ENCODE results near the gene GPC1. TPM values are rescaled to one million over a fixed set of nuclear protein-coding genes. Genes with fewer than 3 reads are reported as not detected.

GPC1 gene
- total RNA-seq, 1 donor from 2014 or later = 177 TPM

DNA sequence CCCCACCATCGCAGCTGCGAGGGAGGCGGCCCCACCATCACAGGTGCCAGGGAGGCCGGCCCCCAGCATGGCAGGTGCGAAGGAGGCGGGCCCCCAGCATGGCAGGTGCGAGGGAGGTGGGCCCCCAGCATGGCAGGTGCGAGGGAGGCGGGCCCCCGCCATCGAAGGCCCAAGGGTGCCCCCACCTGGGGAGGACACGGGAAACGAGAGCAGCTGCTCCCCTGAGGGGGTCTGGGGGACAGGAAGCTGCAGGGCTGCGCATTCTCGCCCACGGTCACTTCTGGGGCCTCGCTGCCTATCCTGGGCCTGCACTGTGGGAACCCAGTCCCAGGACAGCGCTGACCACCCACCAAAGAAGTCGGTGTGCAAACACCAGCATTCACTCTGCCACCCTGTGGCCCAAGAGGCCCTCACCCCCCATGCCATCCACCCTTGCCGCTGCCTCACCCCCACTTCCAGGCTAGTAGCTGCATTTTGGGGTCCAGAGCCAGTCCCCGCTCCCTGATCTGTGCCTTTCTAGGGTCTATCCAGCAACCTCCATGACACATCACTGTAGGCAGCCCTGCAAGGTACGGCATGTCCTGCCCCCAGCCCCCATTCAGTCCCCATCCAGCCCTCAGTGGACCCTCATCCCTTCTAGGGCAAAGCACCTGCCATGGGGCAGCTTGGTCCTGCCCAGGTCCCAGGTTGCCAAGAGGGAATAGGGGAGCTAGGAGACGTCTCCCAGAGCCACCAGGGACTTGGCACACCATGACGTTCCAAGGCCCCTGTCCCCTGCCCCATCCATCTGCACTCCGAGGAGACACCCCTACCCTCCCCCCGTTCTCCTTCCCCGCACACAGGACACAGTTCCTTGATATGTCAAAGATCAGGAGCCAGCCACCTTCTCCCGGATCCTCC, 24.0 kb upstream of the GPC1 start:
- ATAC-seq (no peak), DNase-seq (peak; percentile 15)
- intact Hi-C loops (cut with micrococcal nuclease) = no loop called here

DNA sequence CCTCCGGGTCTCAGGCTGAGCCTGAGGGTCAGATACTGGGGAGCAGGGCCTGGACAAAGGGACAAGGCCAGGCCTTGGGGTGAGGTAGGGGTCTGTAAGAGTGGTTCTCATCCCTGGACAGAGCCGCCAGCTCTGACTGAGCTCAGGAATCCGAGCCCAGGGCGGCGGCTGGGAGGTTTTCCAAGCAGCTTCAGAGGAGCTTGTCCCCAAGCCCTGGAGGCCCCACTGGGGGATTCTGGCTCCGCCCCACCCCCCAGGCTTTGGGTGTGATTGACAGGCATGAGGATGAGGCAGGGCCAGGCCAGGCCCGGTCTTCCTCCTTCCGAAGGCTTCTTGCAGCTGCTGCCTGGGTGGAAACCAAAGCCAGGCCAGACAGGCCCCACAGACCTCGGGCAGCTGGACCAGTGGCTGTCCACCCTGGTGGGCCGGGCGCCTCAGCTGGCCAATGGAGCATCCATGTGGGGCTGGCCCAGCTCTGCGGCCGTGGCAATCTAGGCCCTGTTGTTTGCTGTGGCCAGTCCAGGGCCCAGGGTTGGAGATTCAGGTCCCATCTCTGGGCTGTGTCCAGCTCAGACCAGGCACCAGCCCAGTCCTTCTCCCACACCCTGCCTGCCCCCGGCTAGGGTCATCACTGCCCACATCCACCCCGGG, 23.1 kb upstream of the GPC1 start:
- ATAC-seq = no peak
- peak; percentile 34 for DNase-seq
- intact Hi-C loops (cut with micrococcal nuclease) = no loop called here

DNA sequence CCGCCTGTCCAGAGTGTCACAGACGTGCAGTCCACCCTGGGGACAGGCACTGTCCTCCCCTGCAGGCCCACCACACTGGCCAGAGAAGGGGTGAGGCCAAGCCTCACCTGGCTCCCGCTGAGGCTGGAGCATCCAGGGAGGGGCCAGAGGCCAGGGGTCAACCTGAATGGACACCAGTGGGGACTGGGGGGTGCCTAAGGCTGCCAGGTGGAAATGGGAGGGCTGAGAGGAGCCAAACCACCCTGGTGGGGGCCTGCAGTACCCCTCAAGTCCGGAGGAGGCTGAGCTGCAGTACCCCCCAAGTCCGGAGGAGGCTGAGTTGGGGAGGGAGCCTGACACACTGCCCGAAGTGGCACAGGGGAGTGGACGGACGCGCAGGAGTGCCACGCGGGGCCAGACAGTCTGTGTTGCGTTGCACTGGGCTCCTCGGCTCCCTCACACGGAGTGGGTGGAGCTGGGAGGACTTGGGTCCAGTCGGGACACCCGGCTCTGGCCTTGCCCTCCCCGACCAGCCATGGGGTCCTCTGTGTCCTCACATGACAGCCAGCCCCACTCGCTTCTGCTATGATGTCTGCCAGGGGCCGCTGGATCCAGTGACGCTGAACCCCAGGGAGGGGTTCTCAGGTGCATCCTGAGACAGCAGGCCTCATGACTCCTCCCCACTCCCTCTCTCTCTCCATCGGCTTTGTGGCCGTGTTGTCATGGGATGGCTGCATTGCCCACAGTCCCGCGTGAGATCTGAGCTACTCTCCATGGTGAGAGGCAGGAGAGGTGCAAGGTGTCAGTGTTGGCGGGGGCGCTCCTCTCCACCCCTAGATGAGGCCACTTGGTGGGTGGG, 22.3 kb upstream of the GPC1 start:
- ATAC-seq (no peak), DNase-seq (peak; percentile 23)
- intact Hi-C loops (cut with micrococcal nuclease) = no loop called here

DNA sequence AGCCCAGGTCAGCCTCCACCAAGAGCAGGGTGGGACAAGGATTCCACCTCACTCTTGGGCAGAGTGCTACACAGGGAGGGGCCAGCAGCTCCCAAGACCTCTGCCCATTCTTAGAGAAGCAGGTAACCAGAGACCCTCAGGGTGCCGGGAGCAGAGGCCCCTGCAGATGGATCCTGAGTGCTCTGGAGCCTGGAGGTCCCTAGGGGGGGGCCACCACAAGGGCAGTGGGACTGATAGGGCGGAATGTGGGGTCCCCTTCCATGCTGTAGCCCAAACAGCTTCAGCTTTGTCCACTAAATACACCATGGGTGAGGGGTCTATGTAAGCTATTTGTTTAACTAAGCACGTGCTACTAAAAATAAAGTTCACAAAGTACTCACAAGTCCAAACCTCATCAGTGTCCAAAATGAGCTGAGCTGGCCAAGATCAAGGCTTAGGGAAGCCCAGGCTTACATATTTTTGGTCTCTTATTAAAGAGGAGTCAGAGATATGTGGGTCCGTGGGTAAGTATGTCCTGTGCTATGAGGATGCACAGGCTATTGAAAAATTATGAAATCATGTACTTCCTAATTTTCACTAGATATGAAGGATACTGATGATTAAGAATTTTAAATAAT, 21.5 kb upstream of the GPC1 start:
- DNase-seq (peak; percentile 3), ATAC-seq (no peak)
- intact Hi-C loops (cut with micrococcal nuclease) = no loop called here

DNA sequence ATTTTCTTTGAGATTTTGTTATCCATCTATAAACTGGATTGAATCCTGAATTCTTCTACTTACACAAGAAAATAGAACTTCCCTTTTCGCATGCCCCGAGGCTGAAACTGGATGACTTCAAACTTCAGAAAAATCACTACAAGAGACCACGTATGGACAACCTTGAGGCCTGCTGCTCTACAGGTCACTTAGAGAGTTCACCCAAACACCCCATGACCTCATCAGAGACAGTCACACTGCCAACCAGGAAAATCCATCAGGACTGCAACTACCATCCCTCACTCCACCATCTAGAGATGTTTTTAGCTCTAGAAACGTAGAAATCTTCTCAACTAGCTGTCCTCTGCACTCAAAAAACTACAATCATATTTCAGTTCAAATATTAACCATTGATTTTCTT, 18.6 kb upstream of the GPC1 start:
- intact Hi-C loops (cut with micrococcal nuclease) = no loop called here
- DNase-seq = no peak
- no peak for ATAC-seq

DNA sequence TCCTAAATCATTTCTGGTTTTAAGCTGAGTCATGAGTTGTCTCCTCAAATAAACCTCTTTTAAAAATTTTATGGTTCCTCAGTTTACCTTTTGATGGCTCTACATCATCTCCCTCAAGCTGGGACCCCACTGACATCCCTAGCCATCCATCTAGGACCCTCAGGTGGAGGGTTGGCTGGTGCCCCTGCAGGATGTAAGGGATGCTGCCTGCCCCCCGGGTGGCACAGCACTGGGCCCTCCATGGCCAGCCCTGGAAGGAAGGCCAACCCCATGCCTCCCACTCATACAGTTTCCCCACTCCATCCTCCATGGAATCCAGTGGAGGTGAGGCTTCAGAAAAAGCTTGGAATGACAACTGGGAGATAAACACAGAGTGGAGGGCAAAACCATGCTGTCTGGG, 17.2 kb upstream of the GPC1 start:
- ATAC-seq (no peak), DNase-seq (peak; percentile 9)
- intact Hi-C loops (cut with micrococcal nuclease) = no loop called here

- peak; percentile 21 for DNase-seq
- intact Hi-C loops (cut with micrococcal nuclease) = no loop called here
- ATAC-seq = no peak
Measured at GRCh38 chr2:240419271-240419670, 16.2 kb upstream of the GPC1 start.

- intact Hi-C loops (cut with micrococcal nuclease) = no loop called here
- ATAC-seq = no peak
- DNase-seq = no peak
Measured at GRCh38 chr2:240419723-240420122, 15.7 kb upstream of the GPC1 start.

DNA sequence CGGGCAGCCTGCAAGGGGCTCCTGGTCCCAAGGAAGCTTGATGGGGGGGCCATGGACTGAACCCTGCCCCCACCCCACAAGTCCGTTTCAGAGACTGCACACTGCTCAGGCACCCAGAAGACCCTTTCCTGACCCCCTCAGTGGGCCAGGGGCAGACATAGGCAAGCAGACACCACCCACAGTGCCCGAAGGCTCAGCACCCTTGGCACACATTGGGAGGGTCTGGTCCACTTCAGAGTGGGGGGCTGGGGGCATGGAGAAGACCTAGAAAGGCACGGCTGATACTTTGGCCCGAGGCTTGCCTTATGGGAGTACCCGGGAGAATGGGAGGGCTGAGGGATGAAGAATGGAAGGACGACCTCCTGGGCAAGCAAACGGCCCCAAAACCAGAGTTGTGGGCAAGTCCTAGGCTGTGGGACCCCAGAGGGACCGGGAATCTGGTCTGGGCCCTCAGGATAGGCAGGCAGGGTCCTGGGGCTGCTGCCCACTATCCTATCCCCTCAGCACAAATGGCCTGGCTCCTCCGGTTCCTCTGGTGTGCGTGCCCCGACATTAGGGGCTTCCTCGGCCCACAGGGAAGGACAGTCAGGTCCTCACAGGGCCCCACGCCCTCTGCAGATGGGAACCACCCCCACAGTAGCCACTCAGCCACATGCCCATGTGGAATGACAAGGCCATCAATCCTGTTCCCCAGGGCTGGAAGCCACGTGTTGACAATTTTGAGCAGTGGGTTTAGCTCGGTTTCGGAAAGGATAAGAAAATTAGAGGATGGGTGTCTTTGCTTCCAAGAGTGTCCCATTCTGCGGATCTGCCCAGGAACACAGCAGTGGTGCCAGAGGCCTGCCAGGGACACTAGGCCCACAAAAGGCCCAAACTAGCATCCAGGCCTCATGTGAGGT, 15.0 kb upstream of the GPC1 start:
- DNase-seq = peak; percentile 8
- no peak for ATAC-seq
- intact Hi-C loops (cut with micrococcal nuclease) = no loop called here

DNA sequence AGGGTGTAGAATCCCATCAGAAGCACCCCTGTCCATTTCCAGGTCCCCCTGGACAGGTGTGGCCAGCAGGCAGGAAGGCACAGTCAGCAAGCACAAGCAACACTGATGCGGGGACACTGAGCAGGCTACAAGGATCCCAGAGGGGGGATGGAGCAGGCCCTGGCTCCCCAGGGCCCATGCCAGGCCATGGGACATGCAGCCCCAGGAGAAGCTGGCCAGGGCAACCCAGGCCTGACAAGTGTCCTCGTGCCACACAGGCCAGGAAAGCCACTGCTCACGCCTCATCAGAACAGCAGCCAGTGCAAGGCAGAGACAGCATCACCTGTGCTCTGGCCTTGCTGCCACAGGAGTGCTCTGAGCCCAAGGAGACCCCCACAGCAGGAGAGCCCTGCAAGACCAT, 14.1 kb upstream of the GPC1 start:
- ATAC-seq = no peak
- DNase-seq = peak; percentile 13
- intact Hi-C loops (cut with micrococcal nuclease) = no loop called here

GRCh38 chr2:240422658-240423329, 12.7 kb upstream of the GPC1 start:
- DNase-seq (no peak), ATAC-seq (no peak)
- intact Hi-C loops (cut with micrococcal nuclease) = no loop called here

- ATAC-seq (no peak), DNase-seq (peak; percentile 12)
- intact Hi-C loops (cut with micrococcal nuclease) = no loop called here
Measured at GRCh38 chr2:240423788-240424191, 11.7 kb upstream of the GPC1 start.

DNA sequence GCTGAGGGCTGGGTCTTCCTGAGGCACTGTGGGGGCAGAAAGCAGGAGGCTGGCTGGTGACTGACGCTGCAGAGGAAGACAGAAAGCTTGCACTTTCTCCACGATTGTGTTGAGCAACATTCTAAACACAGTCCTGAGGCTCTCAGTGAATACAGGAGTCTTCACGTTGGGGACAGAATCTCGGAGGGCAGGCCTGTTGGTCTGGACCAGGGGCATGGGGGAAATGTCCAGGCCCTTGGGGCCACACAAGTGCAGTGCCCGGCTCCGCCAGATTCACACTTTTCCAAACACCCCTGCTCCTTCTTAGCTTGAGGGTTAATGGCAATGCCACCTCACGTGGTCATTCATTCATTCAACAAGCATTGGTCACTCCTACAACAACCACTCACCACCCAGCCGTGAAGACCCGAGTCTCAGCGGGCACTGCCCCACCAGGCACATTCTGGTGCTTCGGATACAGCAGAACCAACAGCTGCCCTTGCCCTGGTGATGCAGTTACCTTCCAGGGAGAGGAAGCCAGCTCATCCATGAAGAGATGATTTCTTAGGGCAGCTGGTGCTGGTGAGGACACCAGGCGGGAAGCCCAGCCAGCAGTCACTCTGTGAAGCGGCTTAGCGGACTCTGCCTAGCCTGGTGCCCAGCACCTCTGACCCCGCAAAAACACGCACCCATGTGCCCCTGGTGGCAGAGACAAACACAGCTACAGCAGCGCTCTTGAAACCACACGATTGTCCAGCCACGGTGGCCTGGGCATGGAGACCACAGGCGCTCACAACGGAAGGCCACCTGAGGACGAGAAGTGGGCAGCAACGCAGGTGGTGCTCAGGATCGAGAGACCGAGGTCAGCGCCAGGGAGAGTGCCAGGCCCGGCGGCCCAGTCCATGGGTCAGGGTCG, 10.9 kb upstream of the GPC1 start:
- intact Hi-C loops (cut with micrococcal nuclease) = no loop called here
- DNase-seq (peak; percentile 23), ATAC-seq (no peak)

DNA sequence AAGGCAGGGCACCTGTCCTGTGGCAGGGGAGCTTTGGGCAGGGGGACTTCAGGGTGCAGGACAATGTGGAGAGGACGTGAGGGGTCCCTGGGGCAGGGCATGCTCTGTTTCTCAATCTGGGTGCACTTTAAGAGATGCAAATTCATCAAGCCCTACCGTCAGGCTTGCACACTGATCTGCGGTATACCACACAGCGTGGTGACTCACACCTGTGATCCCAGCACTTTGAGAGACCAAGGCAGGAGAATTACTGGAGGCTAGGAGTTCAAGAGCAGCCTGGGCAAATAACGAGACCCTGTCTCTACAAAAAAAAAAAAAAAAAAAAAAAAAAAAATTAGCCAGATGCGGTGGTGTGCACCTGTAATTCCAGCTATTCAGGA, 10.2 kb upstream of the GPC1 start:
- DNase-seq = no peak
- ATAC-seq = no peak
- intact Hi-C loops (cut with micrococcal nuclease) = no loop called here

GRCh38 chr2:240425697-240426096, 9.8 kb upstream of the GPC1 start:
- intact Hi-C loops (cut with micrococcal nuclease) = no loop called here
- no peak for DNase-seq

DNA sequence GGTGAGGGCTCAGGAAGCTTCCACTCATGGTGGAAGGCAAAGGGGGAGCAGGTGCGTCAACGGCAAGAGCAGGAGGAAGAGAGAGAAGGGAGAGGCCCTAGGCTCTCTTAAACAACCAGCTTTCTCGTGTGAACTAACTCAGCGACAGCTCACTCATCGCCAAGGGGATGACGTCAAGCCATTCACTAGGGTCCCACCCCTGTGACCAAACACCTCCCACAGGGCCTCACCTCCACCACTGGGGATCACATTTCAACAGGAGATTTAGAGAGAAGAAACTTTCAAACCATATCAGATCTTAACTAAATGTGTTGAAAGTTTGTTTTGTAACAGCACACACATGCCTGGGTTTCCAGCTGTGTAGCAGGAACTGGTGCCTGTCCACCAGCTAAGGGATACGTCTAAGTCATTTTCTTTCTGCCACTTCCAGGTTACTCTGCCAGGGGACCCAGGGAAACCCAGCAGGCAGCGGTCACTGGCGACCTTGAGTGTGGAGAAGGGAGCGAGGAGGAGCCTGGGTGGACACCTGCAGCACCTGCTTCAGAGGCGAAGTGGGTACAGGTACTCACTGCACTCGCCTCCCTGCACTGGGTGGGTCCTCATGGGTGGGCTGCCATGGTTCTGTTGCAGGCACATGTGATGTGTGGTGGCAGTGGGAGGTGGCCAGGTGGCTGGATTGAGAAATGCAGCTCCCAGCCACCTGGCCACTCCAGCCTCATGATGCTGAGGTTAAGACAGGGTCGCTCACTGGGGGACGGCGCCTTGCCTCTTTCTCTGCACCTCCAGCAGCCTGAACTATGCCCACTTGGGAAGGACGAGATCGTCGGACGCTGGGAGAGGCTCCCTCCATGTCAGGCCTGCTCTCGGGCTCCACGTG, 8.4 kb upstream of the GPC1 start:
- ATAC-seq (no peak), DNase-seq (no peak)
- intact Hi-C loops (cut with micrococcal nuclease) = no loop called here

More at GRCh38 chr2:240425697-240426096, 9.8 kb upstream of the GPC1 start:
- no peak for ATAC-seq

Data from left ventricle myocardium superior (tissue), 1 donor.